Endothelial cell of umbilical vein (primary cell): ENCODE data around the gene ILF2. TPM values are rescaled to one million over a fixed set of nuclear protein-coding genes. Genes with fewer than 3 reads are reported as not detected.

Source experiments
- BruUV-seq: library from RNA; stranded (reverse); fragments of 400-500 nt; replicated peaks from 2 replicates; lab custom pipeline; 2021; lab: Mats Ljungman, UMichigan
- CTCF ChIA-PET: fragments of 300-600, 350-600 bp; sonication (Branson Sonifier 250); formaldehyde crosslinking; loops from one replicate; lab custom pipeline; 2021; ENCODE audit warnings: antibody characterized with exemption, inconsistent platforms; lab: Charles Lee
- POLR2A ChIA-PET: fragments of 300-600, 350-600 bp; sonication (Branson Sonifier 250); formaldehyde crosslinking; loops from one replicate; lab custom pipeline; 2021; ENCODE audit warnings: antibody characterized with exemption, inconsistent platforms; lab: Charles Lee
- DNase-seq: peaks from one replicate; pipeline ENCODE4 v3.0.0-alpha.2; 2011; ENCODE audit warnings: low read depth, low spot score
- FAIRE-seq: peaks from 2 replicates; lab custom pipeline; 2011; peaks lifted over from hg19 to GRCh38; lab: Jason Lieb, UNC
- H2AFZ ChIP-seq: 2 replicates; pipeline ENCODE4 v1.6.0; 2012; ENCODE audit warnings: low read depth, low read length, control low read depth, inconsistent platforms
- H3K27ac ChIP-seq: 2 replicates; pipeline ENCODE4 v1.5.1; 2011; ENCODE audit warnings: low read depth, mild to moderate bottlenecking, control low read depth, low read length, moderate library complexity; ENCODE audit not compliant: insufficient read depth
- H3K27me3 ChIP-seq, 2 experiments: 2 replicates each; pipeline versions ENCODE4 v1.6.0 to v1.6.1; 2011; ENCODE audit warnings: low read length in 2 of 2, mixed read lengths in 1 of 2; ENCODE audit not compliant: control insufficient read depth in 2 of 2, insufficient read depth in 2 of 2
- H3K36me3 ChIP-seq, 2 experiments: 2 replicates in 1 of 2; 3 replicates in 1 of 2; pipeline ENCODE4 v1.5.1; 2011; ENCODE audit warnings: low read length in 2 of 2, mild to moderate bottlenecking in 1 of 2, moderate library complexity in 1 of 2; ENCODE audit not compliant: control insufficient read depth in 2 of 2, insufficient read depth in 2 of 2; ENCODE audit errors: extremely low read depth in 1 of 2
- H3K4me1 ChIP-seq: 3 replicates; pipeline ENCODE4 v1.5.1; 2011; ENCODE audit warnings: mild to moderate bottlenecking, low read length; ENCODE audit not compliant: control insufficient read depth, insufficient read depth; ENCODE audit errors: extremely low read depth
- H3K4me2 ChIP-seq: 2 replicates; pipeline ENCODE4 v1.6.1; 2011; ENCODE audit warnings: low read length, control low read depth, mixed read lengths; ENCODE audit not compliant: insufficient read depth
- H3K4me3 ChIP-seq, 3 experiments: fragments of 200-600 bp in 1 of 3; sonication (generic), shearing (Covaris generic) in 1 of 3; replicated peaks in 1 of 3; 2 replicates each; pipeline ENCODE4 v1.5.1; 2011 to 2016; ENCODE audit warnings: control low read depth in 3 of 3, low read length in 3 of 3, mild to moderate bottlenecking in 2 of 3, inconsistent platforms in 1 of 3, low read depth in 1 of 3, moderate library complexity in 1 of 3; ENCODE audit not compliant: insufficient read depth in 1 of 3
- H3K79me2 ChIP-seq: 2 replicates; pipeline ENCODE4 v1.6.0; 2012; ENCODE audit warnings: low read length, inconsistent platforms; ENCODE audit not compliant: control insufficient read depth, insufficient read depth
- H3K9ac ChIP-seq: replicated peaks from 2 replicates; pipeline ENCODE3; 2011; ENCODE audit warnings: low read length, control low read depth; ENCODE audit not compliant: insufficient read depth; ENCODE audit errors: extremely low read depth
- H3K9me1 ChIP-seq: replicated peaks from 3 replicates; pipeline ENCODE4 v1.6.0; 2011; ENCODE audit warnings: mild to moderate bottlenecking, low read length; ENCODE audit not compliant: control insufficient read depth, insufficient read depth; ENCODE audit errors: extremely low read depth
- H3K9me3 ChIP-seq: replicated peaks from 2 replicates; pipeline ENCODE4 v1.5.1; 2012; ENCODE audit warnings: low read length, inconsistent platforms; ENCODE audit not compliant: control insufficient read depth, insufficient read depth
- H4K20me1 ChIP-seq: replicated peaks from 2 replicates; pipeline ENCODE3; 2011; ENCODE audit warnings: mild to moderate bottlenecking, low read length; ENCODE audit not compliant: control insufficient read depth, insufficient read depth; ENCODE audit errors: extremely low read depth
- EZH2 ChIP-seq: IDR thresholded peaks from 2 replicates; pipeline ENCODE4 v1.6.1; 2012; ENCODE audit warnings: borderline replicate concordance, low read depth, mild to moderate bottlenecking, moderate library complexity, low read length, inconsistent platforms; ENCODE audit not compliant: severe bottlenecking
- FOS ChIP-seq: IDR thresholded peaks from 2 replicates; pipeline ENCODE4 v1.6.1; 2011; ENCODE audit warnings: mild to moderate bottlenecking, low read length, moderate library complexity, borderline replicate concordance; ENCODE audit not compliant: insufficient read depth
- GATA2 ChIP-seq: IDR thresholded peaks from 2 replicates; pipeline ENCODE4 v1.7.0; 2011; ENCODE audit warnings: low read depth, mild to moderate bottlenecking, moderate library complexity, mixed read lengths, low read length; ENCODE audit not compliant: insufficient read length, insufficient read depth
- JUN ChIP-seq: IDR thresholded peaks from 2 replicates; pipeline ENCODE4 v1.6.1; 2011; ENCODE audit warnings: borderline replicate concordance, low read depth; ENCODE audit not compliant: insufficient read length, insufficient read depth
- MYC ChIP-seq: IDR thresholded peaks from one replicate; pipeline ENCODE4 v1.6.1; 2011; ENCODE audit warnings: mild to moderate bottlenecking, low read depth, low read length
- POLR2A ChIP-seq: IDR thresholded peaks from 2 replicates; pipeline ENCODE4 v1.6.1; 2012; ENCODE audit warnings: low read depth, mild to moderate bottlenecking, control low read depth, low read length
- POLR2AphosphoS5 ChIP-seq: IDR thresholded peaks from 2 replicates; pipeline ENCODE4 v1.6.1; 2012; ENCODE audit warnings: low read depth, mild to moderate bottlenecking, control low read depth, low read length, moderate library complexity; ENCODE audit not compliant: insufficient read depth
- dilution Hi-C: fragments of 300-500 bp; cut with MboI; formaldehyde crosslinking; loops from one replicate; pipeline ENCODE4 v1.15.0; 2019; ENCODE audit warnings: low sequenced_read_pairs; ENCODE audit not compliant: extremely low pct_ligation_motif_present
- intact Hi-C: fragments of 100-400 bp; cut with micrococcal nuclease; formaldehyde crosslinking; loops from one replicate; pipeline ENCODE4 v1.10.0; 2022
- polyA plus RNA-seq, 4 experiments: library from polyadenylated mRNA; depleted of rRNA in 3 of 4; stranded (reverse) in 3 of 4; unstranded in 1 of 4; fragments of >200 nt; gene quantifications; 2 replicates each; pipeline versions ENCODE4 v1.2.1 to v1.2.3, GENCODE V29; 2011 to 2012; ENCODE audit warnings: missing spikeins in 1 of 4
- total RNA-seq: library from RNA; stranded (reverse); gene quantifications from 2 replicates; pipeline ENCODE4 v1.2.3, GENCODE V29; 2021
- TF ChIP-seq, protein P1 (sequence below), 2 donors: IDR thresholded peaks; 1 replicate in 1 of 2; 2 replicates in 1 of 2; pipeline ENCODE4 v1.5.1; 2011; ENCODE audit warnings: low read length in 2 of 2, mild to moderate bottlenecking in 2 of 2, moderate library complexity in 2 of 2, control low read depth in 1 of 2, inconsistent platforms in 1 of 2, low read depth in 1 of 2; ENCODE audit not compliant: insufficient read depth in 1 of 2; ENCODE audit errors: extremely low read depth in 1 of 2
- TF ChIP-seq, protein P2 (sequence below): IDR thresholded peaks from 2 replicates; pipeline ENCODE4 v1.6.1; 2011; ENCODE audit not compliant: insufficient read depth, insufficient read length

Gene ILF2
- total and polyA plus RNA-seq, 2 donors (not counting 3 experiments of a cell fraction or from before 2014, with no cell fraction given), result 271 to 303 TPM

DNA sequence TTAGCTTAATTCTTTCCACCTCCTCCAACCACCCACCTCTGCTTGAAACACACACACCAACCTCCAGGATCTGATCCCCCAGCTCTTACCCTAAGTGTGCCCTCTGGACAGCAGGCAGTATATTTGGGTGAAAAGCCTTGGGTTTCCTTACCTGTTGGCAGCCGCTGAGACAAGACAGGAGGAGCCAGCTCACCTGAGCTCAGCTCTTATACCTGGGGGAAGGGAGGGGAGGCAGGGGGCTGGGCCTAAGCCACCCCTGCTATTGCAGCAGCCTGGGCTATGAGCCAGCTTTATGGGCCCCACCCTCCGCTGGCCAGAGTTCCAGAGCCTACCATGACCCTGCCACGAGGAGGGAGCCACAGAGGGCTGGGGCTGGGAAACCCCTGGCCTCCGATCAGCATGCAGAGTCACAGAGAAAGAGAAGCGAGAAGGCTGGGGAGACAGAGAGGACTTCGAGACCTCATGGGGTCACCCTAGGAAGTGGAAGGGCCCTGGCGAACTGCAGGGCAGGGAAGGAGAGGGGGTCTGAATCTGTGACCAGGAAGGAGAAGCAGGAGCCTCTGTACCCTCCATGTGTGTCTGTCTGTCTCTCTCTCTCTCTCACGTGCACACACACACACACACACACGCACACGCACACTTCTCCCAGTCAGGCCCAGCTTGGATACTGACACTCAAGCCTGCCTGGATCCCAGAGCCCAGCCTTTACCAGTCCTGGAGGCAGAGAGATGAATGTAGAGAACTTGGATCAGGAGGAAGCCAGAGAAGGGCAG, 54.5 kb downstream of the ILF2 start, which contains the start of gene S100A14:
TSS of gene S100A14 (minus strand) at position 182 of the 773 bp plus-strand sequence. CDS start 467 bp downstream, outside the sequence.
- no peak within 1 kb of the TSS for H3K4me3 ChIP-seq
- no peak within 1 kb of the TSS for H3K27ac ChIP-seq
- no TSS peak for BruUV-seq
- H2AFZ ChIP-seq, result no peak within 1 kb of the TSS
- no peak within 1 kb of the TSS for H3K9ac ChIP-seq
- dilution Hi-C loops, result no loop called here
- intact Hi-C loops, result no loop called here
- peaks cover 17% of the 10 kb centered on the region for H3K79me2 ChIP-seq
- no peaks in the 10 kb centered on the region for H4K20me1 ChIP-seq
- no peak for FAIRE-seq
- H3K4me1 ChIP-seq, result no peaks in the 10 kb centered on the region
- H3K27me3 ChIP-seq, result no peaks in the 10 kb centered on the region
- H3K9me3 ChIP-seq, result no peaks in the 10 kb centered on the region
- peaks cover 0 to 6% of the 10 kb centered on the region in 2 experiments for H3K36me3 ChIP-seq
- H3K9me1 ChIP-seq, result no peaks in the 10 kb centered on the region
- TF ChIP-seq JUN, result no peak
- TF ChIP-seq POLR2AphosphoS5, result no peak
- no peak for TF ChIP-seq EZH2
- TF ChIP-seq, protein P1, sequence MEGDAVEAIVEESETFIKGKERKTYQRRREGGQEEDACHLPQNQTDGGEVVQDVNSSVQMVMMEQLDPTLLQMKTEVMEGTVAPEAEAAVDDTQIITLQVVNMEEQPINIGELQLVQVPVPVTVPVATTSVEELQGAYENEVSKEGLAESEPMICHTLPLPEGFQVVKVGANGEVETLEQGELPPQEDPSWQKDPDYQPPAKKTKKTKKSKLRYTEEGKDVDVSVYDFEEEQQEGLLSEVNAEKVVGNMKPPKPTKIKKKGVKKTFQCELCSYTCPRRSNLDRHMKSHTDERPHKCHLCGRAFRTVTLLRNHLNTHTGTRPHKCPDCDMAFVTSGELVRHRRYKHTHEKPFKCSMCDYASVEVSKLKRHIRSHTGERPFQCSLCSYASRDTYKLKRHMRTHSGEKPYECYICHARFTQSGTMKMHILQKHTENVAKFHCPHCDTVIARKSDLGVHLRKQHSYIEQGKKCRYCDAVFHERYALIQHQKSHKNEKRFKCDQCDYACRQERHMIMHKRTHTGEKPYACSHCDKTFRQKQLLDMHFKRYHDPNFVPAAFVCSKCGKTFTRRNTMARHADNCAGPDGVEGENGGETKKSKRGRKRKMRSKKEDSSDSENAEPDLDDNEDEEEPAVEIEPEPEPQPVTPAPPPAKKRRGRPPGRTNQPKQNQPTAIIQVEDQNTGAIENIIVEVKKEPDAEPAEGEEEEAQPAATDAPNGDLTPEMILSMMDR (IDR thresholded peaks at IDR 0.05; ENCODE audit: extremely low read depth in 1 of 2, insufficient read depth in 1 of 2, low read depth in 1 of 2, low read length in 2 of 2), result no peak
- TF ChIP-seq MYC, result no peak
- no peak for TF ChIP-seq POLR2A
- TF ChIP-seq, protein P2, sequence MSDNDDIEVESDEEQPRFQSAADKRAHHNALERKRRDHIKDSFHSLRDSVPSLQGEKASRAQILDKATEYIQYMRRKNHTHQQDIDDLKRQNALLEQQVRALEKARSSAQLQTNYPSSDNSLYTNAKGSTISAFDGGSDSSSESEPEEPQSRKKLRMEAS, result no peak
- no peak for TF ChIP-seq FOS
- no peak for TF ChIP-seq GATA2
- DNase-seq, result no peak
- POLR2A ChIA-PET, result interaction anchor here (0.6 to 4.9 kb wide), 4 partner anchors 11 to 18 kb away, joined by 3 to 27 read pairs (median 8); partner anchors contain the start of genes CHTOP and S100A13
- CTCF ChIA-PET, result interaction anchor here (1.0 to 6.0 kb wide), 9 partner anchors 8 to 106 kb away, joined by 4 to 121 read pairs (median 11); partner anchors contain the start of genes S100A1, S100A13 and S100A6
- no peak within 1 kb of the TSS for H3K4me2 ChIP-seq
